KOPT-K1 (cell line): ENCODE data around the gene TBCE.
A peak's percentile ranks its signal among the peaks of the same experiment; 100 is the strongest.

Experiments used
- H3K27ac ChIP-seq: fragments of 200-600 bp; sonication (generic); 2 replicates; pipeline ENCODE4 v1.5.1; 2016; ENCODE audit warnings: antibody characterized with exemption, mild to moderate bottlenecking, low read depth, low read length; ENCODE audit not compliant: poor library complexity, severe bottlenecking
- H3K36me3 ChIP-seq: fragments of 200-600 bp; sonication (generic); 2 replicates; pipeline ENCODE4 v1.5.1; 2017; ENCODE audit warnings: antibody characterized with exemption, mild to moderate bottlenecking, low read length, moderate library complexity; ENCODE audit not compliant: insufficient read depth
- H3K9me3 ChIP-seq: fragments of 200-600 bp; sonication (generic); 2 replicates; pipeline ENCODE4 v1.5.1; 2017; ENCODE audit warnings: antibody characterized with exemption, low read length, mild to moderate bottlenecking; ENCODE audit not compliant: insufficient read depth, poor library complexity, severe bottlenecking

The TBCE gene

GRCh38 chr1:235483090-235483489, 115.9 kb downstream of the TBCE start:
- peaks cover 4% of the 10 kb centered on the region for H3K9me3 ChIP-seq
- peaks cover 65% of the 10 kb centered on the region for H3K36me3 ChIP-seq
- H3K27ac ChIP-seq = no peak overlapping the region

GRCh38 chr1:235485558-235485957, 118.3 kb downstream of the TBCE start:
- H3K9me3 ChIP-seq = peaks cover 4% of the 10 kb centered on the region

GRCh38 chr1:235486321-235486720, 119.1 kb downstream of the TBCE start:
- Histone ChIP-seq H3K9me3 (peaks cover 4% of the 10 kb centered on the region), H3K27ac (no peak overlapping the region), H3K36me3 (peaks cover 57% of the 10 kb centered on the region)

More at GRCh38 chr1:235485558-235485957, 118.3 kb downstream of the TBCE start:
- peaks cover 58% of the 10 kb centered on the region for H3K36me3 ChIP-seq
- no peak overlapping the region for H3K27ac ChIP-seq

- no peaks in the 10 kb centered on the region for H3K9me3 ChIP-seq
- peaks cover 56% of the 10 kb centered on the region for H3K36me3 ChIP-seq
- H3K27ac ChIP-seq = no peak overlapping the region
Measured at GRCh38 chr1:235491644-235492043, 124.4 kb downstream of the TBCE start.

- Histone ChIP-seq H3K9me3 (no peaks in the 10 kb centered on the region), H3K36me3 (peaks cover 37% of the 10 kb centered on the region), H3K27ac (peak overlapping the region; percentile 12)
Measured at GRCh38 chr1:235494531-235494930, 127.3 kb downstream of the TBCE start.

GRCh38 chr1:235495030-235495429, 127.8 kb downstream of the TBCE start:
- no peak overlapping the region for H3K27ac ChIP-seq
- peaks cover 33% of the 10 kb centered on the region for H3K36me3 ChIP-seq
- H3K9me3 ChIP-seq = no peaks in the 10 kb centered on the region

- Histone ChIP-seq H3K36me3 (peaks cover 33% of the 10 kb centered on the region), H3K27ac (no peak overlapping the region), H3K9me3 (no peaks in the 10 kb centered on the region)
Measured at GRCh38 chr1:235495551-235495950, 128.3 kb downstream of the TBCE start.

GRCh38 chr1:235500971-235501540, 133.8 kb downstream of the TBCE start:
- H3K9me3 ChIP-seq = no peaks in the 10 kb centered on the region
- no peaks in the 10 kb centered on the region for H3K36me3 ChIP-seq
- no peak overlapping the region for H3K27ac ChIP-seq
